Effector memory CD8-positive, alpha-beta T cell (primary cell): ENCODE results near the gene ARHGAP18.
A peak's percentile ranks its signal among the peaks of the same experiment; 100 is the strongest.

Experiments
- ATAC-seq: fragments of 150-1000 bp; cut with Tn5 transposase; replicated peaks from 2 replicates; pipeline ENCODE4 v1.10.0; 2021; ENCODE audit warnings: mild to moderate bottlenecking, moderate library complexity
- DNase-seq, 3 experiments: peaks; one replicate each; pipeline ENCODE4 v3.0.0; 2021
- H3K27ac Mint-ChIP-seq, 2 donors: one replicate each; pipeline ENCODE4 v1.8.0; 2022; ENCODE audit warnings: mild to moderate bottlenecking in 2 of 2, mixed read lengths in 2 of 2, moderate library complexity in 2 of 2
- H3K27me3 Mint-ChIP-seq, 2 donors: one replicate each; pipeline ENCODE4 v1.8.0; 2022; ENCODE audit warnings: mixed read lengths in 2 of 2
- H3K36me3 Mint-ChIP-seq: one replicate; pipeline ENCODE4 v1.8.0; 2022; ENCODE audit warnings: mild to moderate bottlenecking, moderate library complexity, mixed read lengths; ENCODE audit not compliant: insufficient read depth
- H3K4me1 Mint-ChIP-seq, 2 donors: one replicate each; pipeline ENCODE4 v1.8.0; 2022; ENCODE audit warnings: low read depth in 2 of 2, mixed read lengths in 2 of 2
- H3K4me3 Mint-ChIP-seq, 2 donors: one replicate each; pipeline ENCODE4 v1.8.0; 2022; ENCODE audit warnings: mild to moderate bottlenecking in 2 of 2, mixed read lengths in 2 of 2, moderate library complexity in 2 of 2
- H3K9me3 Mint-ChIP-seq, 2 donors: one replicate each; pipeline ENCODE4 v1.8.0; 2022; ENCODE audit warnings: mixed read lengths in 2 of 2

The ARHGAP18 gene

DNA sequence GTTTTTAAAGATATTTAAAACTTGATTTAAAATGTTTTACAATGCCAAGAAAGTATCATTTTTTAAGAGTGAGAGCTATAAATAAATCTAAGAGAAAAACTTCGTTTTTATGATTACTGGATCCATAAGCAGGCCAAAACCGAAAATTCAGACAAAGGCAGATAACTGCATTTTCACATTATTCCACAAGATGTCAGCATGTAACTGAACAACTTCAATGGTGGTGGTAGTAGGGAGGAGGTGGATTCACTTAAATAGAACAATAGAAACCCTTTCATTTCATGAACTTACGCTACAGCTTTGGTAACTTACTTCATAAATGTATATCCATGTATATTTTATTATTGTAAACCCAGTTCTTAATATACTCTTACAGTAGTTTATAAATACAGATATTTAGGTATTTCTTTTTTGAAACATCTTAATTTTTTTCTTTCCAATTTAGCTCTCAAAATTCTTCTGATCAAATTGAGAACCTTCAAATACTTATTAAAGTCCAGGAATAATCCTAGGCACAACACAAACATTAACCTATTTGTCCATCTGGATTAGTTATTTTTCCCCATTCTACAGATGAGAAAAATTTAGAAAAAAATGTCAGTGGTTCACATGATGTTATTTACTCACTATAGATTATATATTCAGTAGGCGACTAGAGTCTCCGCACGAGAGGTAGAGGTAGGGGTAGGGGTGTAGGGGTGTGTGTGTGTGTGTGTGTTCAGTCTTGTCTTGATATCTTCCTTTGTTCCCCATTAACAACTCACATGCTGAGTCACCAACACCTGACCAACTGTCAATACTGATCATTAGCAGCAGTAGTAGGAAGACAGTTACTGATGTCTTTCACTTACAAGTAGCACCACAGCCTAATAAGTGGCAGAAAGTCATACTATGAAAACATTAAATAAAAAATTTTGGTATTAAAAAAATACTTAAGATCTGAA lies 111.5 kb downstream of the ARHGAP18 start:
- ATAC-seq (peak; percentile 93), DNase-seq (peak; percentile 28 to 46 (median 39))
- Mint-ChIP-seq H3K27me3 (no peaks in the 10 kb centered on the region), H3K9me3 (no peaks in the 10 kb centered on the region), H3K4me1 (no peaks in the 10 kb centered on the region), H3K4me3 (no peak overlapping the region), H3K36me3 (no peaks in the 10 kb centered on the region), H3K27ac (no peak overlapping the region)

- Mint-ChIP-seq H3K4me3 (no peak overlapping the region), H3K4me1 (no peaks in the 10 kb centered on the region), H3K27me3 (no peaks in the 10 kb centered on the region), H3K36me3 (no peaks in the 10 kb centered on the region), H3K9me3 (no peaks in the 10 kb centered on the region), H3K27ac (no peak overlapping the region)
- no peak for DNase-seq
- no peak for ATAC-seq
Observed at GRCh38 chr6:129597023-129597713, 112.8 kb downstream of the ARHGAP18 start.

- no peak overlapping the region for H3K27ac Mint-ChIP-seq
- no peaks in the 10 kb centered on the region for H3K4me1 Mint-ChIP-seq
- no peaks in the 10 kb centered on the region for H3K27me3 Mint-ChIP-seq
- no peak for DNase-seq
- H3K9me3 Mint-ChIP-seq, result no peaks in the 10 kb centered on the region
- H3K4me3 Mint-ChIP-seq, result no peak overlapping the region
- H3K36me3 Mint-ChIP-seq, result no peaks in the 10 kb centered on the region
- no peak for ATAC-seq
Observed at GRCh38 chr6:129596522-129596921, 113.5 kb downstream of the ARHGAP18 start.

DNA sequence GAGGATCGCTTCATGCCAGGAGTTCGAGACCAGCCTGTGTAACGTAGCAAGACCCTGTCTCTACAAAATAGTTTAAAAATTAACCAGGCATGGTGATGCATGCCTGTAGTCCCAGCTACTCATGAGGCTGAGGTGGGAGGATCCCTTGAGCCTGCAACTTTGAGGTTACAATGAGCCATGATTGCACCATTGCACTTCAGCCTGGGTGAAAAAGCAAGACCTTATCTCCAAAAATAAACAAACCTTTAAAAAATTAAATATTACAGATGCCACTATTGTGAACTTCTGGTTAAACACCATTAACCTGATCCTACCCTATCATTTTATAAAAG lies 116.8 kb downstream of the ARHGAP18 start:
- DNase-seq (no peak), ATAC-seq (no peak)
- Mint-ChIP-seq H3K4me1 (no peaks in the 10 kb centered on the region), H3K36me3 (no peaks in the 10 kb centered on the region), H3K27ac (no peak overlapping the region), H3K27me3 (no peaks in the 10 kb centered on the region), H3K9me3 (no peaks in the 10 kb centered on the region), H3K4me3 (no peak overlapping the region)

DNA sequence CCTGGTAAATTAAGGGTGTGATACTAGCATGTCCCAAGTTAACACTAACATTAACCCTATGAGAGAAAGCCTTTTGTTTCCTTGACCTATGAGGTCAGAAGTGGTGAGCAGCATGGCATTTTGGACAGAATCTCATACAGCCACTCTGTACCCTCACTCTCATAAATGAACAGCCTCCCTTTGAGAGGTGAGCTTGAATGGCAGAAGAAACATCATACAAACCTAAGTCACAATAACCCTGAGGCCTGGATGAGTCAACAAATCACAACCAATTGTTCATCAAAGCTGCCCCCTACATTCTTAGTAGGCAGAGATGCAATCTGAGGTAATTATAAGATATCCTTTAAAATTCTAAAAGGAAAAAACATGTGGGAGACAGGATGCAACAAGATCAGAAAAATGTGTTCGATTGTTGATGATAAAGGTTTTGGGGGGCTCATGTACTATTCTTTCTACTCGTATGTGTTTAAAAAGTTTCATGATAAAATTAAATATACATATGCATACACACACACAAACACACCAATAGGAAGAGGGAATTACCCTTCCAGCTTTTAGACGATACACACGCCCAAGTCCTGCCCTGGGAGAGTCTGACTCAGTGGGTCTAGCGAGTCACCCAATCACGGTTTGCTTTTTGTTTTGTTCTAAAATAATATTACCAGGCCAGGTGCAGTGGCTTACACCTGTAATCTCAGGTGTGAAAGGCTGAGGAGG lies 117.3 kb downstream of the ARHGAP18 start:
- H3K27ac Mint-ChIP-seq, result no peak overlapping the region
- H3K4me1 Mint-ChIP-seq, result no peaks in the 10 kb centered on the region
- H3K27me3 Mint-ChIP-seq, result no peaks in the 10 kb centered on the region
- H3K9me3 Mint-ChIP-seq, result no peaks in the 10 kb centered on the region
- no peak for DNase-seq
- peaks cover 3% of the 10 kb centered on the region for H3K36me3 Mint-ChIP-seq
- H3K4me3 Mint-ChIP-seq, result no peak overlapping the region
- no peak for ATAC-seq

GRCh38 chr6:129590408-129591022 lies 119.5 kb downstream of the ARHGAP18 start:
- H3K4me1 Mint-ChIP-seq, result no peaks in the 10 kb centered on the region
- ATAC-seq (no peak), DNase-seq (no peak)
- no peaks in the 10 kb centered on the region for H3K27me3 Mint-ChIP-seq
- H3K27ac Mint-ChIP-seq, result no peak overlapping the region
- no peak overlapping the region for H3K4me3 Mint-ChIP-seq
- H3K36me3 Mint-ChIP-seq, result peaks cover 3% of the 10 kb centered on the region
- H3K9me3 Mint-ChIP-seq, result no peaks in the 10 kb centered on the region

DNA sequence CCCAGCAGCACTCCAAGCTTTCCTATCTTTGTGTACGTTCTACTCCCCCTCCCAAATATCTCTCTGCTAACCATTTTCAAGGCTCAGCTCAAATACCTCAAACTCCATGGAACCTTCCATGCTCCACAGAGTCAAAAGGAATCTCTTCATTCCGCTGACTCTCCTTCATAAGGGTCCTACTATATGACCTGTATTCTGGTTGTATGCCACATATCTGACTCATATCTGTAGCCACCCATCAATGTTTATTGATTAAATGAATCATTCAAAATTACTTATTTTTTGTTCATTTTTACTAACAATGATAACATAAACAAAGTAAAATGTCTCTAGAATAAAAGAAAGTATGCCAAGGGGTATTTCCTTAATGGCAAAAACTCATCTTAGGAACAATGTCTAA lies 123.2 kb downstream of the ARHGAP18 start:
- Mint-ChIP-seq H3K27me3 (no peaks in the 10 kb centered on the region), H3K4me1 (no peaks in the 10 kb centered on the region), H3K27ac (peak overlapping the region in 1 of 2 donors; percentile 41), H3K9me3 (no peaks in the 10 kb centered on the region), H3K4me3 (no peak overlapping the region), H3K36me3 (peaks cover 5% of the 10 kb centered on the region)
- ATAC-seq (no peak), DNase-seq (no peak)

GRCh38 chr6:129583866-129584265 lies 126.1 kb downstream of the ARHGAP18 start:
- H3K27me3 Mint-ChIP-seq, result no peaks in the 10 kb centered on the region
- H3K27ac Mint-ChIP-seq, result no peak overlapping the region
- H3K4me3 Mint-ChIP-seq, result no peak overlapping the region
- ATAC-seq, result no peak
- DNase-seq, result no peak
- no peaks in the 10 kb centered on the region for H3K4me1 Mint-ChIP-seq
- H3K9me3 Mint-ChIP-seq, result no peaks in the 10 kb centered on the region
- H3K36me3 Mint-ChIP-seq, result peaks cover 5% of the 10 kb centered on the region

- ATAC-seq, result no peak
- no peaks in the 10 kb centered on the region for H3K27me3 Mint-ChIP-seq
Observed at GRCh38 chr6:129578315-129578714, 131.7 kb downstream of the ARHGAP18 start.

GRCh38 chr6:129577691-129578090 lies 132.3 kb downstream of the ARHGAP18 start:
- ATAC-seq (no peak), DNase-seq (no peak)

More at GRCh38 chr6:129578315-129578714, 131.7 kb downstream of the ARHGAP18 start:
- Mint-ChIP-seq H3K36me3 (no peaks in the 10 kb centered on the region), H3K27ac (no peak overlapping the region), H3K4me1 (peaks cover 4 to 6% of the 10 kb centered on the region in 2 donors), H3K4me3 (no peak overlapping the region), H3K9me3 (no peaks in the 10 kb centered on the region)
- no peak for DNase-seq

DNA sequence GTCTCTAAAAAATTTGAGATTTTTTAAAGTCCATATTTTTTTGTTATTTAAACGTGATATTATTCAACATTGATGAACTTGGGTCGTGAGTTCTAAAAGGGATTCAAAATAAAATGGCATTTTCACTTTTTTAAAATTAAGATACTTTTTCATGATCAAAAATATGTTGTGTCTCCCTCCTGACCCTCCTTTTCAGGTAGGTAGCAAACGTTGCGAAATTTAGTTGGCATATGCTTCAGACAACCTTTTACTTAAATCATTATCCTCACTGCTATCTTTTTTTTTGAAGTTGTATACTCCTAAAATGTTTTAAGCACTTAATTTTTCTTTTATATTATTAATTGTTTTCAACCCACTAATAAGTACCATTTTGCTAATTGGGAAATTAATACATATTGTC lies 133.5 kb downstream of the ARHGAP18 start:
- Mint-ChIP-seq H3K36me3 (no peaks in the 10 kb centered on the region), H3K27me3 (no peaks in the 10 kb centered on the region), H3K9me3 (peaks cover 0 to 2% of the 10 kb centered on the region in 2 donors), H3K4me1 (peaks cover 4 to 6% of the 10 kb centered on the region in 2 donors), H3K27ac (no peak overlapping the region), H3K4me3 (no peak overlapping the region)
- ATAC-seq, result no peak
- no peak for DNase-seq

More at GRCh38 chr6:129577691-129578090, 132.3 kb downstream of the ARHGAP18 start:
- H3K27me3 Mint-ChIP-seq, result no peaks in the 10 kb centered on the region
- H3K4me3 Mint-ChIP-seq, result no peak overlapping the region
- no peaks in the 10 kb centered on the region for H3K9me3 Mint-ChIP-seq
- H3K4me1 Mint-ChIP-seq, result peaks cover 4 to 6% of the 10 kb centered on the region in 2 donors
- no peaks in the 10 kb centered on the region for H3K36me3 Mint-ChIP-seq
- H3K27ac Mint-ChIP-seq, result no peak overlapping the region

GRCh38 chr6:129575378-129576118 lies 134.4 kb downstream of the ARHGAP18 start:
- Mint-ChIP-seq H3K4me3 (peak overlapping the region; percentile 48 to 50), H3K4me1 (peaks cover 4 to 6% of the 10 kb centered on the region in 2 donors), H3K9me3 (peaks cover 0 to 2% of the 10 kb centered on the region in 2 donors), H3K27ac (peak overlapping the region in 1 of 2 donors; percentile 55), H3K27me3 (no peaks in the 10 kb centered on the region), H3K36me3 (no peaks in the 10 kb centered on the region)
- DNase-seq (no peak), ATAC-seq (peak; percentile 53)
